Measurements from ENCODE around the gene PPP4R3A.
"Not testable (repeated sequence)": the region's sequence is repeated elsewhere in the genome, so short reads cannot be mapped to it uniquely, and the experiment has no call there.

The PPP4R3A gene

DNA sequence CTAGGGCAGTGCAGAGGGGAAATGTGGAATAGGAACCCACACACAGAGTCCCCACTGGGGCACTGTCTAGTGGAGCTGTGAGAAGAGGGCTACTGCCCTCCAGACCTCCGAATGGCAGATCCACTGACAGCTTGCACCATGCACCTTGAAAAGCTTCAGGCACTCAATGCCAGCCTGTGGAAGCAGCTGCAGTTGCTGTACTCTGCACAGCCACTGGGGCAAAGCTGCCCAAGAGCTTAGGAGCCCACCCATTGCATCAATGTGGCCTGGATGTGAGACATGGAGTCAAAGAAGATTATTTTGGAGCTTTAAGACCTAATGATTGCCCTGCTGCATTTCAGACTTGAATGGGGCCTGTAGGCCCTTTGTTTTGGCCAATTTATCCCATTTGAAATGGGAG is 70.8 kb downstream of the PPP4R3A start:
- Mint-ChIP-seq H3K27ac (no peak overlapping the region), H3K9me3 (peaks cover 20% of the 10 kb centered on the region), H3K4me3 (no peak overlapping the region), H3K36me3 (ENCODE audit: low read depth) (peaks cover 6% of the 10 kb centered on the region), H3K27me3 (ENCODE audit: low read depth) (peaks cover 18% of the 10 kb centered on the region), H3K4me1 (ENCODE audit: low read depth) (no peaks in the 10 kb centered on the region)
- DNase-seq (ENCODE audit: low spot score), result no peak

DNA sequence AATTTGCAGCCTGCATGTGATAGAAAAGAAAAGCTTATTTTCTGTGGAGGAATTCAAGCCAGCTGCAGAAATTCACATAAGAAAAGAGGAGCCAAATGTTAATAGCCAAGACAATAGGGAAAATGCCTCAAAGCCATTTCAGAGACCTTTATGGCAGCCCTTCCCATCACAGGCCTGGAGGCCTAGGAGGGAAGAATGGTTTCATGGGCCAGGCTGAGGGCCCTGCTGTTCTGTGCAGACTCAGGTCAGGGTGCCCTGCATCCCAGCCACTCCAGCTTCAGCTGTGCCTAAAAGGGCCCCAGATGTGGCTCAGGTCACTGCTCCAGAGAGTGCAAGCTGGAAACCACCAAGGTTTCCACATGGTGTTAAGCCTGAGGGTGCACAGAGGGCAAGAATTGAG is 71.3 kb downstream of the PPP4R3A start:
- H3K36me3 Mint-ChIP-seq (ENCODE audit: low read depth), result peaks cover 6% of the 10 kb centered on the region
- no peak overlapping the region for H3K27ac Mint-ChIP-seq
- no peak for DNase-seq (ENCODE audit: low spot score)
- peaks cover 20% of the 10 kb centered on the region for H3K9me3 Mint-ChIP-seq
- no peaks in the 10 kb centered on the region for H3K4me1 Mint-ChIP-seq (ENCODE audit: low read depth)
- H3K27me3 Mint-ChIP-seq (ENCODE audit: low read depth), result peaks cover 13% of the 10 kb centered on the region
- H3K4me3 Mint-ChIP-seq, result no peak overlapping the region

DNA sequence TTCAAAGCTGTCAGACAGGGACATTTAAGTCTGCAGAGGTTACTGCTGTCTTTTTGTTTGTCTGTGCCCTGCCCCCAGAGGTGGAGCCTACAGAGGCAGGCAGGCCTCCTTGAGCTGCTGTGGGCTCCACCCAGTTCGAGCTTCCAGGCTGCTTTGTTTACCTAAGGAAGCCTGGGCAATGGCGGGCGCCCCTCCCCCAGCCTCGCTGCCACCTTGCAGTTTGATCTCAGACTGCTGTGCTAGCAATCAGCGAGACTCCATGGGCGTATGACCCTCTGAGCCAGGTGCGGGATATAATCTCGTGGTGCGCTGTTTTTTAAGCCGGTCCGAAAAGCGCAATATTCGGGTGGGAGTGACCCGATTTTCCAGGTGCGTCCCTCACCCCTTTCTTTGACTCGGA is 73.8 kb downstream of the PPP4R3A start:
- not testable (repeated sequence) for H3K36me3 Mint-ChIP-seq (ENCODE audit: low read depth); H3K27me3 Mint-ChIP-seq (ENCODE audit: low read depth); H3K4me3 Mint-ChIP-seq; H3K27ac Mint-ChIP-seq; DNase-seq (ENCODE audit: low spot score); H3K4me1 Mint-ChIP-seq (ENCODE audit: low read depth)
- peaks cover 17% of the 10 kb centered on the region for H3K9me3 Mint-ChIP-seq

DNA sequence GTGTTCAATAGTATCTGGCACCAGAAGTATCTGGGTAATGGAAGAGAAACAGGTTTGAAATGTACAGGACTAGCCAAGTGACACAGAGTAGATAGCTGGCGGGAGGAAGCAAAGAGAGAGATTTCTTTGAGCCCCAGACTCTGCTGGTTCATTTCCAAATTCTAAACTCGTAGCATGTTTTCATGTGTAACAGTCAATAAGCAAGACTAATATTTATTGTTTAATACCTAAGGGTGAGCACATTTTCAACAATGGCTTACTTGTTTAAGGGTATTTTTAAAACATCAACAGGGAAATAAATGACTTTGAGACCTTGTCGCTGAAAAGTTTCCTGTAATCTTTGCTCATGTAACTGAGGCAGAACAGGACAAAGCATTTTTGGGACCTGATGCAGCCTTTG is 80.7 kb downstream of the PPP4R3A start:
- H3K27ac Mint-ChIP-seq, result no peak overlapping the region
- no peak overlapping the region for H3K4me3 Mint-ChIP-seq
- H3K9me3 Mint-ChIP-seq, result no peaks in the 10 kb centered on the region
- DNase-seq (ENCODE audit: low spot score), result no peak
- H3K27me3 Mint-ChIP-seq (ENCODE audit: low read depth), result no peaks in the 10 kb centered on the region
- H3K36me3 Mint-ChIP-seq (ENCODE audit: low read depth), result no peaks in the 10 kb centered on the region
- H3K4me1 Mint-ChIP-seq (ENCODE audit: low read depth), result peaks cover 11% of the 10 kb centered on the region

DNA sequence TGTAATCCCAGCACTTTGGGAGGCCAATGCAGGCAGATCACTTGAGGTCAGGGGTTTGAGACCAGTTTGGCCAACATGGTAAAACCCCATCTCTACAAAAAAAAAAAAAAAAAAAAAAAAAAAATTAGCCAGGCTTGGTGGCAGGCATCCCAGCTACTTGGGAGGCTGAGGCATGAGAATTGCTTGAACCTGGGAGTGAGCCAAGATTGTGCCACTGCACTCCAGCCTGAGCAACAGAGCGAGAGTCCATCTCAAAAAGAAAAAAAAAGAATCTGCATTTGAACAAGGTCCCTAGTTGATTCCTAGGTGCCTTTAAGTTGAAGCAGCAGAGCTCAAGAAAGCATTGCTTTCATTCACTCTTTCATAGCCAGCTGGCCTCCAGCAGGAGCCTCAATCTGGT is 81.2 kb downstream of the PPP4R3A start:
- H3K27me3 Mint-ChIP-seq (ENCODE audit: low read depth); DNase-seq (ENCODE audit: low spot score): not testable (repeated sequence)
- peaks cover 11% of the 10 kb centered on the region for H3K4me1 Mint-ChIP-seq (ENCODE audit: low read depth)

DNA sequence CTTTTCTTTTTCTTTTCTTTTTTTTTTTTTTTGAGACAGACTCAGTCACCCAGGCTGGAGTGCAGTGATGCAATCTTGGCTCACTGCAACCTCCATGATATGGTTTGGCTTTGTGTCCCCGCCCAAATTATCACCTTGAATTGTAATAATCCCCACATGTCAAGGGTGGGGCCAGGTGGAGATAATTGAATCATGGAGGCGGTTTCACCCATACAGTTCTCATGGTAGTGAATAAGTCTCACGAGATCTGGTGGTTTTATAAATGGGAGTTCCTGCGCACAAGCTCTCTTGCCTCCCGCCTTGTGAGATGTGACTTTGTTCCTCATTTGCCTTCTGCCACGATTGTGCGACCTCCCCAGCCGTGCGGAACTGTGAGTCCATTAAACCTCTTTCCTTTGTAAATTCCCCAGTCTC is 84.6 kb downstream of the PPP4R3A start:
- not testable (repeated sequence) for H3K27me3 Mint-ChIP-seq (ENCODE audit: low read depth); H3K4me3 Mint-ChIP-seq; H3K27ac Mint-ChIP-seq; H3K36me3 Mint-ChIP-seq (ENCODE audit: low read depth); DNase-seq (ENCODE audit: low spot score); H3K9me3 Mint-ChIP-seq
- H3K4me1 Mint-ChIP-seq (ENCODE audit: low read depth), result peaks cover 11% of the 10 kb centered on the region

More for the DNA sequence above, 81.2 kb downstream of the PPP4R3A start:
- not testable (repeated sequence) for H3K4me3 Mint-ChIP-seq; H3K27ac Mint-ChIP-seq; H3K36me3 Mint-ChIP-seq (ENCODE audit: low read depth); H3K9me3 Mint-ChIP-seq

DNA sequence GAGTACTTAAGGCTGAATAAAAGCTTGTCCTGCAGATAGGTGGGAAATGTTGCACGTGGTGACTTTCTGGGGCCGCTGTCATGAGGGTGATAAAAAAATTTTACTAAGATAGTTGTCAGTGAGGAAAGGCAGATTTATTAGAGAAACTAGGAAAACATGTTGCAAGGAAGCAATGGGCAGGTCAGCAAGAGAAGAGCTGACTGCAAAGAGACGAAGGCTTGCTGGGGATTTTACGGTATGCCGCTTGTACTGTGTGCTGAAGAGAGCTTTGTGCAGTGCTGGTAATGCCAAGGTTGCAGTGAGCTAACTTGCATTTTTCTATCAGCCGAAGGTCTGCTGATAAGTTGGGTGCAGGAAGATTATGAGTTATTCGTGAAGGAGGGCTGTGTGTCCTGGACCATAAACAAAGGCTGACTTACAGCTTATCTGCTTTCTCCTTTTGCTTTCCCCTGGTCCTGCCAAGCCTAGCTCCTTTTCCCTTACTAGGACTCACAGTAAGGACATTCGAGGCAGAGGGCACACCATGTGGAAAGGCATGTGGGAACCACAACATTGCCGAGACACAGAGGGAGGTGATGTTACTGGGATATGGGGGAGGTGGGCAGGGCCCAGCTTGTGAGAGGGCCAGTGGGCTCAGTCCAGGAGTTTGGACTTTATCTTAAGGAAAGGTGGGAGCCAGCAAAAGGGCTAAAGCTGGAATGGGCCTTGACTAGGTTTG is 85.1 kb downstream of the PPP4R3A start:
- H3K4me3 Mint-ChIP-seq, result no peak overlapping the region
- no peaks in the 10 kb centered on the region for H3K27me3 Mint-ChIP-seq (ENCODE audit: low read depth)
- H3K9me3 Mint-ChIP-seq, result no peaks in the 10 kb centered on the region
- no peaks in the 10 kb centered on the region for H3K36me3 Mint-ChIP-seq (ENCODE audit: low read depth)
- H3K27ac Mint-ChIP-seq, result no peak overlapping the region
- H3K4me1 Mint-ChIP-seq (ENCODE audit: low read depth), result peaks cover 11% of the 10 kb centered on the region
- DNase-seq (ENCODE audit: low spot score), result no peak

DNA sequence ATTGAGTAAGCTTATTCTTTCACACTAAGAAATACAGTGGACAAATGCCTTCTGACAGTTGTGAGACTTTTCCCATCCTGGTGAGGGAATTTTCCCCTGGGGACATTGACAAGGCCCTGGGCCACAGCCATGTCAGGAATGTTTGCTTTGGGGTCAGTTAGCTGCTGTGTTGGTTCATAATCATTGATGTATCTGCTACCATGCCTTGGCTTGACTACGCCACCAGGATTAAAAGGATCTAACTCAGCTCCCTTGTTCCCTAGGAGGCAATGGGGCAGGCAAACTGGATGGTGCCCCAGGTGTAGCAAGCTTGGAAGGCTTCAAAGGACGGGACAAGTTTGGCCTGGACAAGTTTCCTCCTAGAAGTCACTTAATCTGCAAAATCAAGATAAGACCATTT is 89.4 kb downstream of the PPP4R3A start:
- Mint-ChIP-seq H3K36me3 (ENCODE audit: low read depth) (peaks cover 13% of the 10 kb centered on the region), H3K27me3 (ENCODE audit: low read depth) (no peaks in the 10 kb centered on the region), H3K27ac (no peak overlapping the region), H3K4me1 (ENCODE audit: low read depth) (peaks cover 12% of the 10 kb centered on the region), H3K9me3 (no peaks in the 10 kb centered on the region), H3K4me3 (no peak overlapping the region)
- no peak for DNase-seq (ENCODE audit: low spot score)

DNA sequence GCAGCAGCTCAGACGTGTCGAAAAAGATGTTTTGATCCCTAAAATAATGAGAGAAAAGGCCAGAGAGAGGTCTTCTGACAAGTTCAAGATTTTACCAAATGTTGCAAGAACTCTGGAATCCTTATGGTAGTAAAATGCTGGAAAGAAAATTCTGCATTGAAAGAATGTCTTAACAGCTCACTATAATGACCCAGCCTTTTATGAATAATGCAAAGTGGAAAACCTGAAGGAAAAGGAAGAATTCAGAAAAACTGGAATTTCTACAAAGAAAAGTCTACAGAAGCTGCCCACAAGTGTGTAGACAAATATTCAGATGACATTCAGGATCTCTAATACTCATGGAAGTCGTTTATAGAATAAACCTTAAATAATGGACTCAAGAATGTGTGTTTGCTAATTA is 90.7 kb downstream of the PPP4R3A start:
- no peak overlapping the region for H3K27ac Mint-ChIP-seq
- H3K4me1 Mint-ChIP-seq (ENCODE audit: low read depth), result peaks cover 21% of the 10 kb centered on the region
- no peak for DNase-seq (ENCODE audit: low spot score)
- peak overlapping the region; percentile 71 for H3K4me3 Mint-ChIP-seq
- no peaks in the 10 kb centered on the region for H3K9me3 Mint-ChIP-seq
- no peaks in the 10 kb centered on the region for H3K27me3 Mint-ChIP-seq (ENCODE audit: low read depth)
- H3K36me3 Mint-ChIP-seq (ENCODE audit: low read depth), result peaks cover 24% of the 10 kb centered on the region

DNA sequence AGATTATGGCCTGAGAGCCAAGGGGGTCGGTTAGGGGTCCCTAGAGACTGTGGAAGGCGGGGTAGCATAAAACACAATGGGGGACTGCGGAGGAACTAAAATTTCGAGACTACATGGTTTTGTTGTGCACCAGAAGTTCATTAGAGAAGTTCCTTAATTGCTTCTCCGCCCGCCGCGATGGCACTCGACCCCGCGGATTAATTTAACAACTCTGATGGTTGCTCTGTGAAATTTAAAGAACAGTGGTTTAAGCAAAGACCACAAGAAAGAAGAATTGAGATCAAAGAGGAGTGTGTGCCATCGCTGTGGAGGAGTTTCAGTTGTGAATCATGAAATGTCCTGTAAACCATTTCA is 91.1 kb downstream of the PPP4R3A start:
- peak; percentile 54 for DNase-seq (ENCODE audit: low spot score)
- Mint-ChIP-seq H3K4me1 (ENCODE audit: low read depth) (peaks cover 26% of the 10 kb centered on the region), H3K27ac (peak overlapping the region; percentile 80), H3K4me3 (peak overlapping the region; percentile 71), H3K9me3 (no peaks in the 10 kb centered on the region), H3K27me3 (ENCODE audit: low read depth) (no peaks in the 10 kb centered on the region), H3K36me3 (ENCODE audit: low read depth) (peaks cover 28% of the 10 kb centered on the region)

DNA sequence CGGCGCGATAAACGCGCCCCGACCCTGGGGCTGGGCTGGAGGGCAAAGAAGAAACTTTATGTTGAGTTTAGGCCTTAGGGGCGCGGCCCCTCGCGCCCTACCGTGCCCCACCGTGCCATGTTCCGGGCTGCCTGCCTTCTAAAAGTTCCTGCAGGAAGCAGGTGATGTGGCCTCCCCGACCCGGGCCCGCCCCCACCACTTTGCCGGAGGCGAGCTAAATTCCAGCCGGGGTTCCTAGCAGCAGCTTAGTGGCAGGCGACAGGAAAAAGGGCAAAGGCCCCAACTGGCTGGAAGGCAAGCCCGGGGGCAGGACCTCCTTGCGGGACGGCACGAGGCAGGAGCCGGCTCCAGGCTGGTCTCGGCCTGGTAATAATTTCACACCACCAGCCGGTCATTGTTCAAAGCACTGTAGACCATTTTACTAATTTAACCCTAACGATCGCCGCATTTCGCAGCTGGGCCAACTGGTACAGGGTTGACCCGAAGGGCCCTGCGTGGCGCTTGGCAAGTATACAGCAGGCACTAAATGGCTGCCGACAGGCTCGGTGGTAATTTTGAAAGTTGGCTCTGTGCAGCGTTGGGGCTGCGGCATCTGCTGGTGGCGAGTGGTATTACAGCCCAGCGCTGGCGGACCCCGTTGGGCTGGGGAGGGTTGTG is 91.6 kb downstream of the PPP4R3A start:
- Mint-ChIP-seq H3K27ac (peak overlapping the region; percentile 80), H3K27me3 (ENCODE audit: low read depth) (no peaks in the 10 kb centered on the region), H3K9me3 (no peaks in the 10 kb centered on the region), H3K36me3 (ENCODE audit: low read depth) (peaks cover 33% of the 10 kb centered on the region), H3K4me1 (ENCODE audit: low read depth) (peaks cover 30% of the 10 kb centered on the region), H3K4me3 (peak overlapping the region; percentile 71)
- DNase-seq (ENCODE audit: low spot score), result peak; percentile 71

DNA sequence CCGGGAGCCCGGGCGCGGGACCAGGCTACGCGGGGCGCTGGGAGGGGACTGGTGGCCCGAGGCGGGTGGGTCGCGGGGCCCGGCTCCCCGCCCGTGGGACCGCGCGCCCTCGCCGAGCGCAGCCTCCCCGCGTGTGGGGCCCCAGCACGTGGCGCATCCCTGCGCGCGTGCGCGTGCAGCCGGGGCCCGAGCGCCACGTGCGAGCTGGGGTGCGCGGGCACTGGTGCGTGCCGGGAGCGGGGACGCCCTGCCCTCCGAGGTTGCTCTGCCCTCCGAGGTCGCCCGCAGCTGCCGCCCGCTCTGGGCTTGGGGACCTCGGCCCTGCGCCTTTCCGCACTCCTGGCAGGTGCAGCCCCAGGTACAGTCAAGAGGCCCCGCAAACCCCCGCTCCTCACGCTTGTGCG is 92.1 kb downstream of the PPP4R3A start:
- peaks cover 39% of the 10 kb centered on the region for H3K36me3 Mint-ChIP-seq (ENCODE audit: low read depth)
- H3K27me3 Mint-ChIP-seq (ENCODE audit: low read depth), result no peaks in the 10 kb centered on the region
- no peak for DNase-seq (ENCODE audit: low spot score)
- peak overlapping the region; percentile 80 for H3K27ac Mint-ChIP-seq
- H3K4me3 Mint-ChIP-seq, result peak overlapping the region; percentile 71
- no peaks in the 10 kb centered on the region for H3K9me3 Mint-ChIP-seq
- peaks cover 34% of the 10 kb centered on the region for H3K4me1 Mint-ChIP-seq (ENCODE audit: low read depth)

DNA sequence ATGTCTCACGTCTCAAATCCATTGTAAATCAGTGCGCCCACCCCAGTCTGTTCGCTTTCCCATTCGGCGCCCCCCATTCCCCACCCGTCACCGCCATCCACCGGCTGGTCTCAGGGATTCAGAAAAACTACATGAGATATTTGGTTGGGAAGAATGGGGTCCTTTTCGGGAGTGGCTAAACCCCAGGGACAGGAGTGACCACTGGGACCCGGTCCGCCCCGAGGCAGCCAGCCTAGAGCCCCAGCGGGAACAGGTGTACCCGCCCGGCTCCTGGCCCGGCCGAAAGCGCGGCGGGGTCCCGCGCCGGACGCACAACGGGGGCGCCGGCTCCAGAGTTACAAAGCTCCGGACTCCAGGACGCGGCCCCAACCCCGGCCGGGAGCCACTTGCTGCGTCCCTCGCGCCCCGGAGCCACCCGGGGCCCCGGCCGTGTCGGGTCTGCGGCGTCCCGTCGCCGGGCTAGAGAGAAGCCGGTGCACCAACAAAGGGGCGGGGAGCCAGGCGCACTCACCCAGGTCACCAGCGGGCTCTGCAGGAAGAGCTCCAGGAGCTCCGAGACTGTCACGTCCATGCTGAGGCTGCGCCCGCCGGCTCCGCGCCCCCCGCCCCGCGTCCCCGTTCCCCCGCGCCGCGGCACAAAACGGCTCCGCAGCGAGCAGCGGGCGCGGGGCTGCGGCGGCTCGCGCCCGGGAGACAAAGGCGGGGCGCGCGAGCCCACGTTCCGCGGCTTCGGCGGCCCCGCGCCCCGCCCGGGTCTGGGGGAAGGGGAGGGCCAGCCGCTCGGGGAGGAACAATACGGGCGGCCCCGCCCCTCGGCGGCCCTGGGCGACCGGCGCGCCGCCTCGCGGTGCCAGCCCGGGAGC is 92.8 kb downstream of the PPP4R3A start, which contains the start of gene CCDC88C:
Gene CCDC88C, minus strand, starts transcription at position 701 of the 863 bp plus-strand sequence. Its CDS starts 130 bp downstream, at position 571.
- no peaks in the 10 kb centered on the region for H3K27me3 Mint-ChIP-seq (ENCODE audit: low read depth)
- H3K4me3 Mint-ChIP-seq, result peak within 1 kb of the TSS; percentile 98
- H3K36me3 Mint-ChIP-seq (ENCODE audit: low read depth), result peaks cover 44% of the 10 kb centered on the region
- peak within 1 kb of the TSS; percentile 100 for H3K27ac Mint-ChIP-seq
- peaks cover 39% of the 10 kb centered on the region for H3K4me1 Mint-ChIP-seq (ENCODE audit: low read depth)
- no peaks in the 10 kb centered on the region for H3K9me3 Mint-ChIP-seq
- peak; percentile 84 for DNase-seq (ENCODE audit: low spot score)

DNA sequence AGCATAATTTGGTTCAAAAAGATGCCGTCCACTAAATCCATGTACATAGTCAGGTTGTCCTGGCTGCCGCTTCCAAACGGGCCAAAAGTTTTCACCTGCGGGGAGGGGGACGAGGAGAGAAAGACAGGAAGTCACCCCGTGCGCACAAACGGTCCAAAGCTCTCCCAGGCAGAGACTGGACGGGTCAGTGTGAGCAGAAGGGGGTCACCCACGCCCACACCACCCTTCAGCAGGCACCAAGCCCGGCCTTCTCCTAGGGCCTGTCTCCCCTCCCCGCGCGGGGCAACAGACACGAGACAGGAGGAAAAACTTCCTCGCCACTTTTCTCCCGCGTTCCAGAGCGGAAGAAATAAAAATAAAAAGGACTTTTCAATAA is 93.4 kb downstream of the PPP4R3A start:
- Mint-ChIP-seq H3K4me3 (peak overlapping the region; percentile 98), H3K27ac (peak overlapping the region; percentile 100), H3K27me3 (ENCODE audit: low read depth) (no peaks in the 10 kb centered on the region), H3K9me3 (no peaks in the 10 kb centered on the region), H3K36me3 (ENCODE audit: low read depth) (peaks cover 46% of the 10 kb centered on the region), H3K4me1 (ENCODE audit: low read depth) (peaks cover 44% of the 10 kb centered on the region)
- no peak for DNase-seq (ENCODE audit: low spot score)
